CD4-positive, alpha-beta T cell treated with Interleukin-17A for 1 hour (primary cell): ENCODE results near the gene CTTN.

Experiments used
- DNase-seq: peaks from one replicate; pipeline ENCODE4 v3.0.0-alpha.2; 2020

Gene CTTN

GRCh38 chr11:70456921-70457532 lies 58.7 kb downstream of the CTTN start:
- DNase-seq, result no peak

GRCh38 chr11:70458736-70459135 lies 60.4 kb downstream of the CTTN start:
- no peak for DNase-seq

- no peak for DNase-seq
Observed at GRCh38 chr11:70460111-70460510, 61.8 kb downstream of the CTTN start.

DNA sequence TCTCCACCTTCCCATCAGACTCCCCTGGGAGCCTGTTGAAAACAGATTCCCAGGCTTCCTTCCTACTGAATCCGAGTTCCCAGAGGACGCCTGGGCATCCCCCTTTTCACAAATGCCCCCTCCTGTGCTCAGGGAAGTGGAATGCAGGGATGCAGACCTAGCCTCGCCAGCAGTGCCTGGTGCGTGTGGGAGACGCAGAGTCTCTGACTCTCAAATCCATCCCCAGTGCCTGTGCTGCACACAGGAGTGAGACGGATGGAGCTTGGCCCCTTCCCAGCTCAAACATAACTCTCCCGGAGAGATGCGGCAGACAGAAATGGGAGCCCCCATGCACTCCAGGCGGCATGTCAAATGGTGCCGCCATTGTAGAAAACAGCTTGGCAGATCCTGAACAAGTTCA lies 62.6 kb downstream of the CTTN start:
- DNase-seq, result no peak

DNA sequence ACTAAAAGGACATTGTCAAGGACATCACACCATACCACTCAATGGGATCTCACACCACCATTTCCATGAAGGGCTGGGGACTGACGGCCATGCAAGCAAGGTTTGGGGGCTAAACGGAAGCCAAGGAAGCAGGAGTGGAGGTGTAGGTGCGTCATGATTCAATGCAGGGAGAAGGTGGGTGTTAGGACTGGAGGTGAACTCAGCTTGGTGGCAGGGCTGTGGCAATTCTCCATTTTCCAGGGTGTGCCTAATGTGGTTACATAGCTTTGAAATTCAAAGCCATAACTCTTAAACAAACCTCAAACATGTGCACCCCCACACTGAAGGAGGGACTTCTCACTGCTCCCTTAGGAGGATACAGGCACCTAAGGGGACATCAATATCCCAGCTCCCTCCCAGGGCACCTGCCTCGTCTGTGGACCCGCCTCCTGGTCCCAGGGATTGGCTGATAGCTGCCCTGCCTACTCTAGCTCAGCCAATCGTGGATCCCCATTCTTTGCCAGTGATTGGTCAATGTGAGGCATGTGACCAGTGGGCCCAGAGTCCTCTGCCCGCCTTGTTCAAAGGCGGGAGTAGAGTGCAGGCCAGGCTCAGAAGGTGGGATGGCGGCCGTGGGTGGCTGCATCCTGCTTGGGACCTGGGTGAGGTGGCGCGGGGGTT lies 64.6 kb downstream of the CTTN start:
- no peak for DNase-seq

GRCh38 chr11:70463478-70464255 lies 65.3 kb downstream of the CTTN start:
- no peak for DNase-seq

- no peak for DNase-seq
Observed at GRCh38 chr11:70464509-70465361, 66.4 kb downstream of the CTTN start.

DNA sequence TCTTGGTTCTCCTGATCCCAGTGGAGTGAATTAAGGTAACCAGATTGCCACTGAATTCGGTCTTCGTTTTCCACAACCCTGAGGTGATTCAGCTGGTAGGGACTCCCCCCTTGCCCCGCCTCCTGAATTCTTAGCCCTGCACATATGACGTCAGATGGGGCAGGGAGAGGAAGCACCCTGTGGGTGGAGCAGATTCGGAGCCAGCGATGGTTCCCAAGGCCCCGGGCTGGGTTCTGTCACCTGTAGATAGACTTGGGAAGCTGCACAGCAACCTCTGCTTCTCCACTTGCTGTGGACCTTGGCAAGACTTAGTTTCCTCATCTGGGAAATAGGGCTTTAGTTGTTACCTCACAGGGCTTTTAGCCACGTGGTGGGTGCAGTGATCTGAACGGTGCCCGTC lies 67.8 kb downstream of the CTTN start:
- no peak for DNase-seq

DNA sequence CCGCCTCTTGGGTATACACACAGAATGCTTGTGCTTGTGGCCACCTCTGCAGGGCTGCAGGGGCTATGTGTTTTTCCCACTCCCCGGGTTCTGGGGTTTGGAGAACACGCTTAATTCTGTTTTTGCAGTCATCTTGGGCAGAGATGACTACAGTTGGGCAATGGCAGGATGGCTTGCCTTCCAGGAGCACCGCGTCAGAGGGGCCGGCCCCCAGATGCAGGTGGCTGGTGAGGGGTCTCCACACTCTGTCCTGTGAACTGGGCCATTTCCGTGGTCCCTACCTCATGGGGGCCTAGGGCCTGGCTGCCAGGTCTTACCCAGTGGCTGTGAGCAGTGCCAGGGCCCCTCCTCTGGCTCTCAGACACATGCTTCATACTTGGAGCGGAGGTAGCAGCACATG lies 68.3 kb downstream of the CTTN start:
- DNase-seq, result no peak

DNA sequence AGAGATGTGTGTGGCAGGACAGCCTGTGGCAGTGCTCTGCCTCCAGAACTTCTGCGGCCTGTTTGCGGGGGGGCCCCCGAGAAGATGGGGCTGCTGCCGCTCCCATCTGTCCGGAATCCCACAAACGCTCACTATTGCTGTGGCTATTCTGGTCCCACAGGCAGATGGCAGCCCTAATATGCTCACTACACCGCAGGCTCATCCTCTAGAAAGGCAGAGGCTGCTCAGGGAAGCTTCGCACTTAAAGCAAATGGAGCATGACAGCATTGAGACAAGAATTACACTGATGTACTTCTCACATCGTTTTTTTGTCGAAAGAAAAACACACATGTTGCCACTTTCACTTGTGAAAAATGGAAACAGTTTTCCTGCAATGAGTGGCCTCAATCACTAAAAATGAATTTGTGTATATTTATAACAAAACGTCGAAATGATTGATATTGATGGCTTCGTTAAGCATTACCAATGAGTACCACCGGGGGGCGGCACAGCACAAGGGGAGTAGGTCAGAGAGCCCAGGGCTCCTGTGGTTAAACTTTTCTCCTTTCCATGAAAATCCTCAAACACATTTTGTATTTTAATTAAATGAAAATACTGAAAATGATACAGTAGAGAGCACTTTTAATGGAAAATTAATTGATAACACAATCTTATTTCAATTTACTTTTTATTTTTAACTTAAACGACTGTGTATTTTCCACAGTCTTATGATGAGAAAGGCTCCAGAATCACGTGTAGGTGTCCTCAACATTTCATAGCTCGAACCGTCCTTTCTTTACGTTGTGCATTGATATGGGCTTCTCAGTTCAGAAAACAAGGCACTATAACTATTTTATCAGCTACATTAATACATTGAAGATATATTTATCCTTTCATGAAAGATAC lies 69.1 kb downstream of the CTTN start:
- DNase-seq, result peak; percentile 21

DNA sequence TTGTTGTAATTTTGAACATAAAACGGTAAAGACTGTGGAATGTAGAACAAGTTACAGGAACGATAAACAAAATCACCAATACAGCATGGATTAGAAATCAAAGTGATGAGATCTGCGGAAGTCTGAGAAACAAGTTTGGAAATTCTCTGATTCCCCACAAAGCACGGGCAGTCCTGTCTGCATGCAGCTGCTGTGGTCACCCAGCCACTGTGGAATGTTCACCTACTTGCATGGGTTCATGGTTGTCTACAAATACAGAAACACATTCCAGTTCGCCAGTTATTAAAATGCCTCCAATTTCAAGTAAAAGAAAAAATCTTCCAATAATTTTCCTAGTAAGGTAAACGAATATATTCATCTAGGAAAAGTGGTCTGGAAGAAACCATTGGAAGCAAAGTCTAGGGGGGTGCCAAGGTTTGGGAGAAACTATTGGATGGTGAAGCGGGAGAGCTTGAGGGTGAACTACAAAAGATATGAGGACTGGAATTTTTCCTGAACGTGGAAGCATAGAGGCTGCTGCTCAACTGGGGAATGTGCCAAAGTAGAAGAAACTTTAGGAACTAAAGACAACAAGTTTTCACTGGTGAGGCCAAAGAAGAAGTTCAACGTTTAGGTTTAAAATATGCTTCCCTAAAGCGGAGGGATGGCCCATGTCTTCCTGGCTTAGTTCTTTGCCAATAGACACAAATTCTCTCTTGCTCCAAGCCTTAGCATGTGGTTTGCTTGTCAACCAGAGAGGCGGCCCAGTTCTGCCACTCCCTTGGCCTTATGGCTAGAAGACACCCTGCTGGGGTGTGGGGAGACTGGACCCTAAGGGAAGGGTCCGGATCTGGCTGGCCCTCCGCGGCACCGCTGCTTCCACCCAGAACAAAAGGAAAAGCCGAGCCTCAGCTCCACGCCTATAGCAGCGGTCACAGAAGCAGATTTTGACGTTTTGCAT lies 70.2 kb downstream of the CTTN start:
- DNase-seq, result no peak

DNA sequence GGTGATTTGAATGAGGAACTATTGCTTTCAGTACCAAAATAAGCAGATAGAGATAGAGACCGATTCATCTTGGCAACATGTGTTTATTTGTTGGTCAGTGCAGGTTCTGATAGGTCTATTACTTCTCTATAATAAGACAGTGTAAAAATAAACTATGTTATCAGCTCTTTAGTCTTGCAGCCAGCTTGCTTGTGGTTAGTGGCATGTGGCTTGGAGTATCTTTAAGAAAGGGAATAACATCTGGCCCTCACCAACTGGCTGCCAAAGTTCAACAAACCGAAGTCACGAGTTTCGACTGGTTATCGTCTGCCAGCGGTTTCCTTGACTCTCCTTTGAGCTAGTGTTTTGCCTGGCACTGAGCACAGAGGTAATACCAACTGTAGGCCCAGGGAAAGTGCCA lies 71.8 kb downstream of the CTTN start:
- DNase-seq, result no peak

GRCh38 chr11:70471254-70471653 lies 72.9 kb downstream of the CTTN start:
- DNase-seq, result peak; percentile 23

DNA sequence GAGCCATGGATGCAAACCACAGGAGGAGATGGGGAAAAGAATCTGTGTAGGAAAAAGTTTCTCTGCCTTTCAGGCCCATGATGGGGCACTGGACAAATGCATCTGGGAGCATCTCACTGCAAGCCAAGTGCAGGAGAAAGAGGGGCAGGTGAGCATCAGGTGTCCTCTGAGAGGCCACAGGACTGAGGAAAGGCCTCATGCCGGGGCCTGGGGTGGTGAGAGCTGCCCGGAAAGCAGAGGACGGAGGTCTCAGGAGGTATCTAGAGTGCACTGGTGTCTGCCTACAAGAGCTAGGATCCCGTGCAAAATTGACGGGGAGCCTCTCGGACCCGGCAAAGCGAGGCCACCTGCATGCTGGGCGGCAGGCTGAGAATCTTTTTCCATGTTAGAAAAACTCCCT lies 73.9 kb downstream of the CTTN start:
- DNase-seq, result no peak

DNA sequence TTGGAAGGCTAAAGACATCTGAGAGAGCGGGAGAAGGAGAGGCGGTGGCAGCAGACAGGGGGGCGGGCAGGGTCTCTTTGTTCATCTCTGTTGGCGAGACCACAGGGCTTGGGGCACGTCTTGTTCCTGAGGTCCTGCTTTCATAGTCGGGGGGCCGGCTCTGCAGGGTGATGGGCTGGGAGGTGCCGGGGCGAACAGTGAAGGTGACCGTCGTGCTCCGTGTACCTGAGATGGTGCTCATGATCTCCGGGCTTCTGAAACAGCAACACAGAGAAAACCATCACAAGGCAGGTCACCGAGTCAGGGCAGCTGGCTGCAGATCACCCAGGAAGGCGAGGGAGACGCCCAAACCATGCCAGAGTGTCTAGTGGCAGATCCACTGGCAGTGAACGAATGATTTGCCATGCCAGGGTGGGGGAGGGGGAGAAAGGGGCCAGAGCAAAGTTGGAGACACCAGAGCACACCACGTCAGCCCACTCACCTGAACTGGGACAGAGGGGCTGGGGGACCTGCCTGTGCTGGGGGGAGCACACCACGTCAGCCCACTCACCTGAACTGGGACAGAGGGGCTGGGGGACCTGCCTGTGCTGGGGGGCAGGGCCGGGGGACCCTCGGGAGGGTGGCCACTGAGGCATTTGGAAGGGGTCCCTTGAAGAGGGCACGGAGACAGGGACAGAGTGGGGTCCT lies 75.0 kb downstream of the CTTN start:
- DNase-seq, result no peak

DNA sequence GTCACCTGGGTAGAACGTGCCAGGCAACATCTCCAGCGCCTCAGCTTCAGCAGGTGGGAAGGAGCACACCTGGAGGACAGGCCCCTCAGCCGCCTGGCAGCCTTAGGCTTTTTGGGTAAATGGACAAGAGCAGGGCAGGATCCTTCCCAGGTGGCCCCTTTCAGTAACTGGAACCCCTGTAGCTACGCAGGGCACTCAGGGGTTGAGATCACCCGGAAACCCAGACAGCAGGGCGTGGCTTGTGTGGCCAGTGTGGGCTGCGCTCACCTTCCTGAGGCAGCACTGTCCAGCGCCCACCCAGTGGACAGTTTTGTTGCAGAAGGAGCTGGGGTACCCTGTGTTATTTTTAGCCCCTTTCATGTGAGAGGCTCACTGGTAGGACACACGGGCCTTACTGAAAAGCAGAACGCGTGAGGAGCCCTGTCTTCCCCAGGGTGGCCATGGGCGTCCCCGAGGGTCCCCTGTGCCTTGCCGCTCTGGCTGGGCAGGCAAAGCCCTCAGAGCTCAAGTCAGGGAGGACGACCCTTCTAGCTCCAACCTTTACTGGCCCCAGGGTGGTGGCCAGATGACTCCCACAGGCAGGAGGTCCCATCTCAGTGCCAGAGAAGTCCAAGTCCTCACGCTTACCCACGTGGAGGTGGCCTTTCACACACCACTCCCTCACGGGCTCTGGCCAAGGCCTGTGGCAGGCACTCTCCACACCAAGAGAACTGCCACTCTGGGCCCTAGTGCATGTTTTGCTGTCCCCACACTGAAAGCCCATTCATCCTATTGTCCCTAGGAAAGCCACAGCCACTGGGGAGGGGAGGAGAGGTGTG lies 75.8 kb downstream of the CTTN start:
- no peak for DNase-seq

DNA sequence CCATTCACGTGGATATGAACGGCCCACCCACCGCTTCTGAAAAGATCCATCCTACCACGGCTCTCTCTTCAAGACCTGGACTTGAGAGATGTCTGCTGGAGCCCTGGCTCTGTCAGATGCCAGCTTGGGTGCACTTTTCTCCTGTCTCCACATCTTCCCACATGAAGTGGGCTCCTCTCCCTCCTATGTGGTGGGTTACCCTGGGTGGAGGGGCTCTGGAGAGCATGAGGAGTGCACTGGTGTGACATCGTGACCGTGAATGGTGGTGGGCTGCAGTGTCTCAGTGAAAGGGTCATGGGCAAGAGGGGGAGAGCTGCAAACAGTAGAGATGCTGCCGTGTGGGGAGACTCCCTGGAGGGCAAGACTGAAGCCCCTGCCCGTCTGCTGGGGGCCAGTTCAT lies 76.4 kb downstream of the CTTN start:
- DNase-seq, result no peak

DNA sequence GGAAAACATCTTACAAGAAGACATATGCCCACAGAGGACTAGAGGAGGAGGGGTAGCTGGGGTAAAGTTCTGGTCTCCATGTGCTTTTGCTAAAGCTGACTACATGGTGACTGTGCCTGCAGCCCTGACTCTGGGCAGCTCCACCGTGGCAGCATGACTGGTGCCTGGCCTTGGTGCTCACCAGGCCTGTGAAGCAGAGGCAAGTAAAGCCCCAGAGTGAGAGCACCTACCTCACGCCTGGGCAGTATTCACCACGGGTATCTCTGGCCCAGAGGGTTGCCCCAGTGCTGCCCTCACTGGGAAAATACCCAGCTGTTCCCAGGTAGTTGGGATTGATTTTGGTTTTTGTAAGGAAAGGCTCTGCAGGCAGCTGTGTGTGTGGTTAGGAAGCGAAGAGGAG lies 78.3 kb downstream of the CTTN start:
- DNase-seq, result no peak

DNA sequence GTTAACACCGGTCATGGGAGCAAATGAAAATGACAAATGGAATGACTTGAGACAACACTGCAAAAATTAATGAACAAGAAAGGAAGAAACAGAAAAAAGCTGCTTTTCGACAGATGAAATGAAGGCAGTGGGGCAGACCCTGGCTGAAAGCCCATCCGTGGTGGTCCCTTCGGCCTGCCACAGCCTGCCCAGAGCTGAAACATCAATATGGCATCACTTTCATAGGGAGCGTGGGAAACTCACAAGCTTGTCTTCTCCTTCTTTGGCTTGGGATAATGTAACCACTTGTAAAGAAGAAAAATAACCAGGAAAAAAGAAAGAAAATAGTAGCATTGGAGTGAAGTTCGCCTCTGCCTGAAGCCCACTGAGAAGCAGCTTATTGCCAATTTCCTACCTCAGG lies 78.8 kb downstream of the CTTN start:
- no peak for DNase-seq

DNA sequence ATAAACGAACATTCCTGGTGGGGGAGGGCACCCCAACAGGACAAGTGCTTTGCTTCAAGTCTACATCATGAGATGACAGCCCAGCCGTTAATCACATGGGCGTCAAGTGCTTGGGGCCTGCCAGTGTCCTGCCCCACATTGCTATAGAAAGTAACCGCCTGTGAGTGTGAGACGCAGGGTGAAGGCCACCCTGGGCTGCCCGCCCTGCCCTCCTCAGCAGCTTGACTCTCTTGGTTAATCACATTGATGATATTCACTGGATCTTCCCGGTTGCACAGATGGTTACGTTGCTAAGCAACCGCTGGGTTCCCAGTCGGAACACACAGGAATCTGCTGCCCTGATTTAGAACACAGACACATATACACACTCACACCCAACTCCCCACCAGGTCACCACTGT lies 79.3 kb downstream of the CTTN start:
- DNase-seq, result no peak
